ENCODE data around the gene IGSF11.
"Not testable (repeated sequence)": the region's sequence is repeated elsewhere in the genome, so short reads cannot be mapped to it uniquely, and the experiment has no call there.

IGSF11 gene

DNA sequence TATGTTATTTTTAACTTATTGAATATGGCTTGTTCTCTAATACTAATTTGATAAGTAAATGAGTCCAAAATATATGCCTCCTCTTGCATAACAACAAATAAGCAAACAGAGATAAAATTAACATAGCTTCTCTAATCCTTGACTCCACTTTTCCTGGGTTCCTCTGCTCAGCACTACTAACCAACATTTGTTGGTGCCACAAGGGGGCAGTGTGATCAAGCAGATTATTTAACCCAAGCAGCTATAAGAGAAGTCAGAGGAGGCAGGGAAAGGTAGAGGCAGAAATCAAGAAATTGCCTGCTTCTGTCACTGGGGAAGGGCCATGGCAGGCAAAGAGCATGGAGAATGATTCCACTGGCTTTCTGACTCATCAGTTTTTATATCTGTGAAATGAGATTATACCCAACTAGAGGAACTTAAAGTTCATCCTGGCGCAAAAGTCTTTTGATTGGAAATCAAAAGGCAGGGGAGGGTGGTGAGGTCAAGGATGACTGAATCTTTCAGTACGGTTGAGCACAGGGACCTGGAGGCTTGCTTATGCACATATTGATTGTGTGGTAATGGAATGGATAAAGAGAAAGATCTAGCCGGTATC lies 152.2 kb downstream of the IGSF11 start:
- DNase-seq: peak; percentile 70
- peak; percentile 62 for ATAC-seq

DNA sequence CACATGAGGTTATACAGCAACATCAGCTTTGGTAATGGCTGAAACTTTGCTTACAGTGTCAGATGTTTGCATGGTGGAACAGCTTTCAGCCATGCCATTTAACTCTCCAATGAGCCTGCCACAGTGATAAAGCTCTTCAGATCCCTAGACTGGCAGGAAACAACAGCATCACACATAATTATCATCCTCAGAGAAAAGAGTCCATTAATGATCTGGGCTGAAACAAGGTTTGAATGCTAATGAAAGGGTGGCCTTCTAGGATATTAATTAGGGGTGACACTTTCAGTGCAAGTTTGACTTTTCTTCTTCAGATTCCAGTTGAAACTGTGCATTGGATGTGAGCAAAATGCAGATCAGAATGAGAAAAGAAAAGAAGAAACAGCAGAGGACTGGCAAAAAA lies 166.6 kb downstream of the IGSF11 start:
- ATAC-seq (no peak), DNase-seq (no peak)

DNA sequence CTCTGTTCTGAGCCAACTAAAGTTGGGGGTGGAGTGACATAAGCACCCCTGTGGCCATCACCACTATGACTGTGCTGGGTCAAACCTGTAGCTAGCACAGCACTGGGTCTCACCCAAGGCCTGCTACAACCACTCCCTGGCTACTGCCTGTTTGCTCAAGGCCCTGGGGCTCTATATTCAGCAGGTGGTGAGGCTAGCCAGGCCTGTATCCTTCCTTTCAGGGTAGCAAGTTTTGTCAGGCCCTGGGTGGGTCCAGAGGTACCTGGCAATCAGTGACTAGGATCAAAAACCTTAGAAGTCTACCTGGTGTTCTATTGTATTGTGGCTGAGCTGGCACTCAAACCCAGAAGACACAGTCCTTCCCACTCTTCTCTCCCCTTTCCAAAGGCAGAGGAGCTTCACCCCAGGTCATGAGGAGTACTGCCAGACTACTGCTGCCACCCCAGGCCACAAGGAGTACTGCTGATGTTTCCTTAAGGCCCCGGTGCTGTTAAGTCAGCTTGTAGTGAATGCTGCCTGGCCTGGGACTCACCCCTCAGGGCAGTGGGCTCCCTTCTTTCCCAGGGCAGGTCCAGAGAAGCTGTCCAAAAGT lies 170.8 kb downstream of the IGSF11 start:
- DNase-seq (no peak), ATAC-seq (no peak)

DNA sequence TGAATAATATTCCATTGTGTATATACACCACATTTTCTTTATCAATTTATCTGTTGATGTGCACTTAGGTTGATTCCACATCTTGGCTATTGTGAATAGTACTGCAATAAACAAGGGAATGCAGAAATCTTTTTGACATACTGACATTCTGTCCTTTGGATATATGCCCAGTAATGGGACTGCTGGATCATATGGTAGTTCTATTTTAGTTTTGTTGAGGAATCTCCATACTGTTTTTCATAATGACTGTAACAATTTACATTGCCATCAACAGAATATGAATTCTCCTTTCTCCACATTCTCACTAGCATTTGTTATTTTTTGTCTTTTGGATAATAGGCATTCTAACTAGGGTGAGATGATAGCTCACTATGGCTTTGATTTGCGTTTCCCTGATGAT lies 174.7 kb downstream of the IGSF11 start:
- ATAC-seq (no peak), DNase-seq (no peak)

DNA sequence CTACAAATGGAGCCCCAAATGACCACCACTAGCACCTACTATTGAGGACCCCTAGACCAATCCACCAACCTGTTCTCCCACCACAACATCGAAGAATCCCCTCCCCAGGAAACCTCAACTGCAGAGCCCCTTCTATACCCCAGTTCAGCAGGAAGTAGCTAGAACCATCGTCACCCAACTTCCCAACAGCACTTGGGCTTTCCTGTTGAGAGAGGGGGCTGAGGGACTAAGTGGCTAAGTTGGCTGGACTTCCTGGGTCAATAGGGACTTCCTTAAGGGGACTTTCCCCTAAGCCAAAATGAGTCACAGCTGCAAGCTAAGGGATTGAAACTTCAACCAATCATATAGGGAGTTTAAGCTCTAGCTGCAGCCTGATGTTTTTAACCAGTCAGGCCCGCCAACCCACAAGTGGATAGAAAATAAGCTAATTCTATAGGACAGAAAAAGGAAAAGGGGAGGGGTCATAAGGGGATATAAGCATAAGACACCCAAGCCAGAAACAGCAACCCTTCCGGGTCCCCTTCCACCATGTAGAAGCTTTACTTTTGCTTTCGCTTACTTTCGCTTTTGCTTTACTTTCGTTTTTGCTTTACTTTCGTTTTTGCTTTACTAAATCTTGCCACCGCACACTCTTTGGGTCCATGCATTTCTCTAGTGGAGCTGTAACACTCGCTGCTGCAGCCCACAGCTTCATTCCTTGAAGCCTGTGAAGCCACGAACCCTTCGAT lies 183.0 kb downstream of the IGSF11 start:
- ATAC-seq, DNase-seq: not testable (repeated sequence)

DNA sequence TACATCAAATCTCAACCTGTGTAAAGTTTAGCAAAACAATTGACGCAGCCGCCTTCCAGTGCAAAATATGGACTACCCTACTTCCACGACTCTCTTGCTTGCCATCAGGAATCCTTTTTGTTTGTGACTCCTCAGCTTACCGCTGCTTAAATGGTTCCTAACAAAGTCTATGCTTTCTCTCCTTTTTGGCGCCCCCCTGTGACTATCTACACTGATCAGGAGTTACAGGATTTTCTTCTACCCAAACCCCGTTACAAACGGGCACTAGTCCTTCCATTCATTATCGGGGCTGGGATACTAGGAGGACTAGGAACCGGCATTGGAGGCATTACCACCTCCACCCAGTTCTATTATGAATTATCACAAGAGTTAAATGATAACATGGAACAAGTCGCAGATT lies 184.0 kb downstream of the IGSF11 start:
- no peak for DNase-seq
- no peak for ATAC-seq

All from stimulated activated naive CD8-positive, alpha-beta T cell treated with anti-CD3 and anti-CD28 coated beads, Interleukin-15, Interleukin-2, amounts not matched to agents 100 U/mL and 50 U/mL, for 24 hours (primary cell).